Neural progenitor cell (in vitro differentiated cells): ENCODE results near the gene MRO. TPM values are rescaled to one million over a fixed set of nuclear protein-coding genes. Genes with fewer than 3 reads are reported as not detected.

Experiments
- DNase-seq: peaks from one replicate; pipeline ENCODE4 v3.0.0-alpha.2; 2016; ENCODE audit warnings: low spot score
- H2AFZ ChIP-seq: fragments of 200-600 bp; sonication (generic); replicated peaks from 2 replicates; pipeline ENCODE4 v1.6.1; 2016; ENCODE audit warnings: antibody characterized with exemption
- H3F3A ChIP-seq: fragments of 200-600 bp; sonication (generic); 2 replicates; pipeline ENCODE4 v1.6.1; 2016; ENCODE audit warnings: antibody characterized with exemption, low read depth
- H3K27ac ChIP-seq: fragments of 200-600 bp; sonication (generic); 2 replicates; pipeline ENCODE4 v1.5.1; 2016; ENCODE audit warnings: mild to moderate bottlenecking
- H3K27me3 ChIP-seq: fragments of 200-600 bp; sonication (generic); 2 replicates; pipeline ENCODE4 v1.6.1; 2016; ENCODE audit warnings: mild to moderate bottlenecking, moderate library complexity
- H3K36me3 ChIP-seq: fragments of 200-600 bp; sonication (generic); 2 replicates; pipeline ENCODE4 v1.5.1; 2016
- H3K4me1 ChIP-seq: fragments of 200-600 bp; sonication (generic); 2 replicates; pipeline ENCODE4 v1.6.1; 2016; ENCODE audit warnings: mixed run types
- H3K4me2 ChIP-seq: fragments of 200-600 bp; sonication (generic); 2 replicates; pipeline ENCODE4 v1.6.1; 2016
- H3K4me3 ChIP-seq: fragments of 200-600 bp; sonication (generic); 2 replicates; pipeline ENCODE4 v1.5.1; 2016
- H3K79me2 ChIP-seq: fragments of 200-600 bp; sonication (generic); 2 replicates; pipeline ENCODE4 v1.6.1; 2016; ENCODE audit warnings: low read depth
- H3K9ac ChIP-seq: fragments of 200-600 bp; sonication (generic); 2 replicates; pipeline ENCODE4 v1.6.1; 2016
- H3K9me3 ChIP-seq: fragments of 200-600 bp; sonication (generic); 2 replicates; pipeline ENCODE4 v1.5.1; 2016; ENCODE audit warnings: low read depth
- H4K20me1 ChIP-seq: fragments of 200-600 bp; sonication (generic); 2 replicates; pipeline ENCODE4 v1.6.1; 2016; ENCODE audit warnings: low read depth
- H3K27ac Mint-ChIP-seq: 3 replicates; pipeline ENCODE4 v1.8.0; 2021; ENCODE audit warnings: mixed read lengths
- H3K27me3 Mint-ChIP-seq: 2 replicates; pipeline ENCODE4 v1.8.0; 2022; ENCODE audit warnings: low read depth, mild to moderate bottlenecking, inconsistent platforms, moderate library complexity, mixed read lengths; ENCODE audit not compliant: insufficient read depth
- H3K36me3 Mint-ChIP-seq: 3 replicates; pipeline ENCODE4 v1.8.0; 2021; ENCODE audit warnings: mixed read lengths
- H3K4me1 Mint-ChIP-seq: 3 replicates; pipeline ENCODE4 v1.8.0; 2021; ENCODE audit warnings: mixed read lengths
- H3K4me3 Mint-ChIP-seq: 3 replicates; pipeline ENCODE4 v1.8.0; 2021; ENCODE audit warnings: mild to moderate bottlenecking, moderate library complexity, mixed read lengths
- H3K9me3 Mint-ChIP-seq: 3 replicates; pipeline ENCODE4 v1.8.0; 2020; ENCODE audit warnings: mixed read lengths
- CTCF ChIP-seq: fragments of 200-600 bp; sonication (generic); IDR thresholded peaks from 2 replicates; pipeline ENCODE4 v1.5.1; 2017; ENCODE audit warnings: antibody characterized with exemption, mild to moderate bottlenecking
- EZH2 ChIP-seq: fragments of 200-600 bp; sonication (generic); IDR thresholded peaks from 2 replicates; pipeline ENCODE4 v1.6.1; 2017; ENCODE audit warnings: antibody characterized with exemption, mild to moderate bottlenecking, moderate library complexity
- EZH2phosphoT487 ChIP-seq: fragments of 200-600 bp; sonication (generic); IDR thresholded peaks from 2 replicates; pipeline ENCODE4 v1.6.1; 2017; ENCODE audit warnings: antibody characterized with exemption
- total RNA-seq: library from RNA; depleted of rRNA; stranded (reverse); fragments of >200 nt; gene quantifications from 2 replicates; pipeline ENCODE4 v1.2.3, GENCODE V29; 2015; ENCODE audit warnings: low replicate concordance

The MRO gene
- total RNA-seq, 1 donor from 2014 or later, result not detected

- DNase-seq, result no peak
- peaks cover 13% of the 10 kb centered on the region for H3K4me1 ChIP-seq
Measured at GRCh38 chr18:50814395-50814794, 5.4 kb downstream of the MRO start.

GRCh38 chr18:50813353-50813752, 6.5 kb downstream of the MRO start:
- Histone ChIP-seq H3K4me1 (peaks cover 9% of the 10 kb centered on the region), H3K9me3 (no peaks in the 10 kb centered on the region), H2AFZ (no peak overlapping the region), H4K20me1 (no peaks in the 10 kb centered on the region), H3K4me2 (no peak overlapping the region), H3K79me2 (no peaks in the 10 kb centered on the region), H3K9ac (no peak overlapping the region), H3K4me3 (no peak overlapping the region), H3K36me3 (no peaks in the 10 kb centered on the region), H3K27me3 (no peaks in the 10 kb centered on the region), H3F3A (no peaks in the 10 kb centered on the region), H3K27ac (no peak overlapping the region)
- no peaks in the 10 kb centered on the region for H3K36me3 Mint-ChIP-seq
- peaks cover 3% of the 10 kb centered on the region for H3K27me3 Mint-ChIP-seq
- no peak overlapping the region for H3K27ac Mint-ChIP-seq
- H3K9me3 Mint-ChIP-seq, result peaks cover 3% of the 10 kb centered on the region
- H3K4me1 Mint-ChIP-seq, result peaks cover 16% of the 10 kb centered on the region
- H3K4me3 Mint-ChIP-seq, result no peak overlapping the region
- TF ChIP-seq EZH2phosphoT487 (no peak), EZH2 (no peak), CTCF (no peak)
- no peak for DNase-seq

More at GRCh38 chr18:50814395-50814794, 5.4 kb downstream of the MRO start:
- no peaks in the 10 kb centered on the region for H3K36me3 Mint-ChIP-seq
- Histone ChIP-seq H3K36me3 (no peaks in the 10 kb centered on the region), H3F3A (no peaks in the 10 kb centered on the region), H3K27me3 (no peaks in the 10 kb centered on the region), H3K4me2 (no peak overlapping the region), H3K9ac (no peak overlapping the region), H4K20me1 (no peaks in the 10 kb centered on the region), H3K4me3 (no peak overlapping the region), H2AFZ (no peak overlapping the region), H3K9me3 (no peaks in the 10 kb centered on the region), H3K27ac (no peak overlapping the region), H3K79me2 (no peaks in the 10 kb centered on the region)
- H3K4me1 Mint-ChIP-seq, result peaks cover 18% of the 10 kb centered on the region
- no peak overlapping the region for H3K27ac Mint-ChIP-seq
- no peak overlapping the region for H3K4me3 Mint-ChIP-seq
- peaks cover 3% of the 10 kb centered on the region for H3K27me3 Mint-ChIP-seq
- TF ChIP-seq CTCF (no peak), EZH2phosphoT487 (no peak), EZH2 (no peak)
- H3K9me3 Mint-ChIP-seq, result peaks cover 3% of the 10 kb centered on the region

GRCh38 chr18:50812834-50813233, 7.0 kb downstream of the MRO start:
- H3K4me3 Mint-ChIP-seq, result no peak overlapping the region
- no peaks in the 10 kb centered on the region for H3K36me3 ChIP-seq
- H3K79me2 ChIP-seq, result no peaks in the 10 kb centered on the region
- H3F3A ChIP-seq, result no peaks in the 10 kb centered on the region
- no peaks in the 10 kb centered on the region for H3K36me3 Mint-ChIP-seq
- no peak overlapping the region for H3K4me2 ChIP-seq
- H2AFZ ChIP-seq, result no peak overlapping the region
- H3K9me3 ChIP-seq, result no peaks in the 10 kb centered on the region
- DNase-seq, result no peak
- H3K27ac Mint-ChIP-seq, result no peak overlapping the region
- H3K4me1 ChIP-seq, result peaks cover 9% of the 10 kb centered on the region
- TF ChIP-seq EZH2phosphoT487 (no peak), EZH2 (no peak), CTCF (no peak)
- peaks cover 10% of the 10 kb centered on the region for H3K4me1 Mint-ChIP-seq
- no peaks in the 10 kb centered on the region for H3K27me3 ChIP-seq
- no peaks in the 10 kb centered on the region for H4K20me1 ChIP-seq
- peaks cover 3% of the 10 kb centered on the region for H3K9me3 Mint-ChIP-seq
- H3K9ac ChIP-seq, result no peak overlapping the region
- peaks cover 3% of the 10 kb centered on the region for H3K27me3 Mint-ChIP-seq
- no peak overlapping the region for H3K4me3 ChIP-seq
- H3K27ac ChIP-seq, result no peak overlapping the region
